Esophagus (tissue), 2 donors: ENCODE data around the gene TMEM47. TPM values are rescaled to one million over a fixed set of nuclear protein-coding genes. Genes with fewer than 3 reads are reported as not detected.

Experiments
- H3K27ac ChIP-seq, 2 donors: one replicate each; pipeline ENCODE4 v1.5.1; 2013; ENCODE audit warnings: low read depth in 2 of 2, mild to moderate bottlenecking in 2 of 2, inconsistent platforms in 1 of 2, low read length in 1 of 2, moderate library complexity in 1 of 2
- H3K27me3 ChIP-seq, 2 donors: one replicate each; pipeline ENCODE4 v1.6.1; 2013; ENCODE audit warnings: low read length in 2 of 2, control low read depth in 1 of 2, mild to moderate bottlenecking in 1 of 2; ENCODE audit not compliant: insufficient read depth in 2 of 2, control insufficient read depth in 1 of 2
- H3K36me3 ChIP-seq, 2 donors: one replicate each; pipeline ENCODE4 v1.6.1; 2013; ENCODE audit warnings: low read length in 1 of 2; ENCODE audit not compliant: control insufficient read depth in 2 of 2, insufficient read depth in 2 of 2
- H3K4me1 ChIP-seq, 2 donors: one replicate each; pipeline ENCODE4 v1.6.1; 2013; ENCODE audit warnings: low read length in 1 of 2; ENCODE audit not compliant: control insufficient read depth in 2 of 2, insufficient read depth in 2 of 2
- H3K4me3 ChIP-seq, 2 donors: one replicate each; pipeline ENCODE4 v1.5.1; 2013; ENCODE audit warnings: low read length in 2 of 2, mild to moderate bottlenecking in 2 of 2, low read depth in 1 of 2, moderate library complexity in 1 of 2
- H3K9me3 ChIP-seq, 2 donors: one replicate each; pipeline ENCODE4 v1.6.1; 2013; ENCODE audit warnings: mild to moderate bottlenecking in 2 of 2, low read depth in 1 of 2, low read length in 1 of 2, moderate library complexity in 1 of 2; ENCODE audit not compliant: control insufficient read depth in 2 of 2, insufficient read depth in 1 of 2
- WGBS, 2 donors: extraction: QIAGEN DNeasy Blood & Tissue Kit; methylation state at CpG; one replicate each; pipeline ENCODE4 v1.1.7; 2013; 5-methylcytosine and 5-hydroxymethylcytosine counted together
- polyA plus RNA-seq, 2 donors: library from polyadenylated mRNA; stranded (reverse); fragments of 200-250 nt; gene quantifications; one replicate each; pipeline ENCODE4 v1.2.3, GENCODE V29; 2013
- donor health status: healthy with polysubstance abuse.
- donor health status: Bipolar disorder and iron deficiency.

TMEM47 gene
- polyA plus RNA-seq, 2 donors = 1.9 to 5.1 TPM

DNA sequence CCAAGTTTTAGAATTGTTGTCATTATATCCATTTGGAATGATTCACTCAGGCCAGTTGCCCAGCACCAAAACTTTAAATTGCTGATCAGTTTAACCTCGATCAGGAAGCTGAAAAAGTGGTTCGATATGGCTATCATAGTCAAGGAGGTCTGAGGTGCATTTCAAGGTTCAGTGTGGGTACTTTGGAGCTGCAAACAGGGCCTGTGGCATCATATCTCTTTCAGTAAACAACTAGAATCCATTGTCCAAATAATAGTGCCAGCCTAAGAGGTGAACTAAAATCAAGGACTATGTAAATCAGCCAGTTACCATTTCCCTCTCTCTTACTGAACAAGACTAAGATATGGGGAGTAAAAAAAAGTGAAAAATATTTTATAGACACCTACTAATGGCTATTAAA, 14.2 kb downstream of the TMEM47 start:
- H3K27me3 ChIP-seq = no peaks in the 10 kb centered on the region
- WGBS, 2 donors = 63 to 65% methylated on average over 2 of the region's 2 CpGs
- H3K27ac ChIP-seq = no peak overlapping the region
- H3K4me1 ChIP-seq = no peaks in the 10 kb centered on the region
- H3K9me3 ChIP-seq = no peaks in the 10 kb centered on the region
- H3K4me3 ChIP-seq = no peak overlapping the region
- H3K36me3 ChIP-seq = no peaks in the 10 kb centered on the region

DNA sequence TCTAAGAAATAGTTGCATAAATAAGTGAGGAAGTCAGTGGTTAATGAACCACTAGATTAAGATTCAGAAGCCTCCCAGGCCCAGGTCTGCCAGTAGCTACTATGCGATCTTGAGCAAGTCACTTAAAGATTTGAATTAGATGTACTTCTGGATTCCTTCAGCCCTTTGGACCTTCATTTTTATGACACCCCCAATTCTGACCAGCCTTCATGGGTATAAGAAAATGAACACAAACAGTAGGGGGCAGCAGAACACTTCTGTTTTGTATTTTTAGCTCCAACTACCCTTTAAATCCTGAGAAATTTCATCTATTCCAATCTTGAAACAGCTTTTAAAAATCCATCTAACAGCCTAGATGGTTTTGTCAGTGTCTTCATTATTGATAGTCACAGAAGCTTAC, 19.0 kb downstream of the TMEM47 start:
- H3K9me3 ChIP-seq = no peaks in the 10 kb centered on the region
- H3K4me1 ChIP-seq = no peaks in the 10 kb centered on the region
- 30 to 58% methylated on average over 1 of the region's 1 CpG for WGBS, 2 donors
- H3K4me3 ChIP-seq = no peak overlapping the region
- no peaks in the 10 kb centered on the region for H3K27me3 ChIP-seq
- no peaks in the 10 kb centered on the region for H3K36me3 ChIP-seq
- no peak overlapping the region for H3K27ac ChIP-seq

DNA sequence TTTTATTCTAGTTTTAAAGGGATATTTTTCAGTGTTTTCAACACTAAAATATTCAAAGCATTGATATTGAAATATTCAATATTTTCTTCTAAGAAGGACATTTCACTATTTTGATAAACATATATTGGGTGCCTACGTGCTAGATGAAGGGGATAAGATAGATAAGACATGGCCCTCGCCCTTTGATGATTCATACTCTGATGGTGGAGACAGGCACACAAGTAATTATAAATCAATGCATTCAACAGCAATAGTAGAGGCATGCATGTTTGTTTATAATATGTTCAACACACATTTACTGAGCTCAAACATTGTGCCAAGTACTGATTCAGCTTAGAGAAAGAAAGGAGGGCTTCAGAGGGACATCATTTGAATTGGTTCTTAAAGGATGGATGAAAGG, 22.7 kb downstream of the TMEM47 start:
- 40 to 66% methylated on average over 2 of the region's 2 CpGs for WGBS, 2 donors
- Histone ChIP-seq H3K36me3 (no peaks in the 10 kb centered on the region), H3K27me3 (no peaks in the 10 kb centered on the region), H3K9me3 (no peaks in the 10 kb centered on the region), H3K27ac (no peak overlapping the region), H3K4me1 (no peaks in the 10 kb centered on the region), H3K4me3 (no peak overlapping the region)

DNA sequence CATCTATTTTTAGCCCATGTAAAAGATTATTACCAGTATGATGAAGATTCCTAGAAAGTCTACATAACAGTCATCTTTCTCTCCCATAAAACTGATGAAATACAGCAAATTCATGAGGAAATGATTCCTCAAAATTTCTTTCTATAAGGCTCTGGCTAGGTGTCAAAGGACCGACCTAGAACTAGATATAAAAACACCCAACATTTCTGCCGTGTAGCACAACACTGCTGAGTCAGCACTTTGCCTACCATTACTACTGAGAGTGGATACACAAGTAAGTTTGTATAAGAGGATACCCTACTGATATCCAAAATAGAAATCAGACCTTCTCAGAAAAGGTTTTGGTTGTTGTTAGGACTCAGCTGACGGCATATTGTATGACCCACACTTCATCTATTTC, 24.7 kb downstream of the TMEM47 start:
- H3K27ac ChIP-seq = no peak overlapping the region
- WGBS, 2 donors = 65 to 67% methylated on average over 3 of the region's 3 CpGs
- no peaks in the 10 kb centered on the region for H3K4me1 ChIP-seq
- no peak overlapping the region for H3K4me3 ChIP-seq
- no peaks in the 10 kb centered on the region for H3K36me3 ChIP-seq
- H3K9me3 ChIP-seq = no peaks in the 10 kb centered on the region
- H3K27me3 ChIP-seq = no peaks in the 10 kb centered on the region

DNA sequence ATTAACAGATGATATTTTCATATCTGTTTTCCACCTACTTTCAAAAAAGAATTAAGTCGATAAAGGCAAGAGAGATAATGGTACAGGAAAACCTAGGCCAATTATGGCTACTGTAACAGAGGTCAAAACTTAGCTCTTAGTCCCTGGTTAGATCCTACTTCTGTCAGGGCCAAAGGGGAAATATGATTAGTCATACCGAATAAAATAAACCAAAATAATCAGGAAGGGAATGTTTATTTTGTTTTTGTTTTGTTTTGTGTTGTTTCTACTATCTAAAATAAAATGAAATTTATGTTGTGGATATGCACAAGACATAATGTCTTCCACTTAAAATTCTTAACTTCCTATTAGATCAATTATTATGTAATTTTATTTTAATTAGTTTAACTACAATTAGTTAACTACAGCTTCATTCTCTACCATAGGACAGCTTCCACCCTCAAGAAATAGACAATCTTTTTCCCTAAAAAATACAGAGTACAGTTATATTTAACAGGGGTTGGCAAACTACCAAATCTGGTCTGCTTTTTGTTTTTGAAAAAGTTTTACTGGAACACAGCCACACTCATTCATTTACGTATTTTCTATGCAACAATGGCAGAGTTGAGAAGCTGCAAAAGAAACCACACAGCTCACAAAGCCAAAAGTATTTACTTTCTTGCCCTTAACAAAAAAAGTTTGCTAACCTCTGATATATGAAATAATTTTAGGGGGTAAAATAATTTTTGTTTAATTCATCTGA, 25.4 kb downstream of the TMEM47 start:
- no peak overlapping the region for H3K27ac ChIP-seq
- no peaks in the 10 kb centered on the region for H3K9me3 ChIP-seq
- 50 to 54% methylated on average over 3 of the region's 3 CpGs for WGBS, 2 donors
- H3K27me3 ChIP-seq = no peaks in the 10 kb centered on the region
- no peaks in the 10 kb centered on the region for H3K36me3 ChIP-seq
- H3K4me3 ChIP-seq = no peak overlapping the region
- no peaks in the 10 kb centered on the region for H3K4me1 ChIP-seq

DNA sequence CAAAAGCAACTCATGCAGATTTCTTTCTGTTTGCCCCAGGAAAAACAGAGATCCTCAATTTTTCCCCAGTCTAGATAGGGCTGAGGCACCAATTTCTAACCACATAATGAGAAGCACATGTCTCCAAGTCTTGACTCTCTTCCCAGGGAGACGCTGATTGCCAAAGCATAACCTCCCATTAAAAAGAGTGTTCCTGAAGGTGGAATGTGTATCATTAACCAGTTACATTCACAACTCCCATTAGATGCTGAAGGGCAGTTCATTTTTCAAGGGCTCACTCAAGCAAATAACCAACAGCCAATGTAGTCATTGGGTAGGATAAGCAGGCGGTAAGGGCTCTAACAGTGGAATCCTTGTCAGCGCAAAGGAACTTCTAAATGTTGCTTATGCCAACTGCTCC, 27.5 kb downstream of the TMEM47 start:
- Histone ChIP-seq H3K27me3 (no peaks in the 10 kb centered on the region), H3K9me3 (no peaks in the 10 kb centered on the region), H3K36me3 (no peaks in the 10 kb centered on the region), H3K4me1 (no peaks in the 10 kb centered on the region), H3K27ac (no peak overlapping the region), H3K4me3 (no peak overlapping the region)
- 67 to 76% methylated on average over 3 of the region's 3 CpGs for WGBS, 2 donors

DNA sequence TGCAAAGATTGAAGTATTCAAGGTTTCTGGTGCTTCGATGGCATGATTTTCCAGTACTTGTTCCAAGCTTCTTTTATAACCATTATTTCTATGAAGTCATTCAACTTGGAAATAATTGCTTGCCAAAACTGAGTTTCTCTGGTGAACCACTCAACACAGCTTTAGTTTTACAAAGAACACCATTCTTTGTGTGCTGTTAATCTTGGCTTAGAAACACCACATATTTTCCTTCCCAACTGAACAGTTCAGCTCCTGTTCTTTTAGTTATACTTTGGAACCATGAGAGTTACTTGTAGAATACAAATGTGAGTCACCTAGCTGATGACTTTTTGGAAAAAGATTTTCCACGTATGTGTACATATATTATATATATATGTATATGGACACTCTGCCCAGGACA, 32.7 kb downstream of the TMEM47 start:
- H3K4me1 ChIP-seq = no peaks in the 10 kb centered on the region
- H3K4me3 ChIP-seq = no peak overlapping the region
- H3K27ac ChIP-seq = no peak overlapping the region
- H3K27me3 ChIP-seq = no peaks in the 10 kb centered on the region
- no peaks in the 10 kb centered on the region for H3K9me3 ChIP-seq
- no peaks in the 10 kb centered on the region for H3K36me3 ChIP-seq
- WGBS, 2 donors = 36 to 48% methylated on average over 2 of the region's 2 CpGs

DNA sequence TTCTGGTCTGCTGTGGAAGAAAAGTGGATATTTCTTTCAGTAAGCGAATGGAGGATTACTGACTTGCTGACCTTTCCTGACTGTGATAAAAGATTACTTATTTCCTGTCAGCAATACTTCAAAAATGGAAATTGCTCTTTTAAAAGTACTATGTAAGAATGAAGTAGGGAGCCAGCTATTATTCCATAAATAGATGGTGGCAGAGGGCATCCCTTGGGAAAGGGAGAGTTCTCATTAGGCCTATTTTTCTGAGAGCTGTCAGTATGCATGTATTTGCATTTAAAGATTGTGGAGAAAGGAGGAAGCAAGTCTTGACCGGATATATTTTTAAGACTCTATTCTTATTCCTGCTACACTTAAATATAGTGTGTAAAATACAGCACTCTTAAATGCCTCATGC, 37.2 kb downstream of the TMEM47 start:
- no peaks in the 10 kb centered on the region for H3K36me3 ChIP-seq
- no peaks in the 10 kb centered on the region for H3K27me3 ChIP-seq
- no peak overlapping the region for H3K4me3 ChIP-seq
- no peaks in the 10 kb centered on the region for H3K4me1 ChIP-seq
- 65 to 81% methylated on average over 2 of the region's 2 CpGs for WGBS, 2 donors
- H3K27ac ChIP-seq = no peak overlapping the region
- no peaks in the 10 kb centered on the region for H3K9me3 ChIP-seq

DNA sequence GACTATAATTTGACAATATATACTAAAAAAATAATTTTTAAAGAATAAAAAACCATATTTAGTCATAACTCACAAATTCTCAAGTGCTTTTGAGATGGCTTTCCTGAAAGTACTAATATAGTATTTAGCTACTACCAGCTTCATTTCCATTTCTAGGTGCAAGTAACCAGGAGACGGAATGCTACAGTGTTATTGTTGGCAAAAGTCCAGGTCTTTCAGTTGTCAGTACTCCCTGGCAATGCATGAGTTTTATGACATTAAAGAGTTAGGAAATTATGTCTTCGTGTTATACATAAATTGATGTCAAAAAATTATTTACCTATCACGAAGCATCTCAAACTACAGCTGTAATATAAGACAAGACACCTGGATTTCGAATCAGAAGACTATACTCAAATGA, 45.0 kb downstream of the TMEM47 start:
- Histone ChIP-seq H3K27ac (no peak overlapping the region), H3K36me3 (no peaks in the 10 kb centered on the region), H3K4me1 (no peaks in the 10 kb centered on the region), H3K27me3 (no peaks in the 10 kb centered on the region), H3K9me3 (no peaks in the 10 kb centered on the region), H3K4me3 (no peak overlapping the region)
- WGBS, 2 donors = 31 to 43% methylated on average over 4 of the region's 4 CpGs

DNA sequence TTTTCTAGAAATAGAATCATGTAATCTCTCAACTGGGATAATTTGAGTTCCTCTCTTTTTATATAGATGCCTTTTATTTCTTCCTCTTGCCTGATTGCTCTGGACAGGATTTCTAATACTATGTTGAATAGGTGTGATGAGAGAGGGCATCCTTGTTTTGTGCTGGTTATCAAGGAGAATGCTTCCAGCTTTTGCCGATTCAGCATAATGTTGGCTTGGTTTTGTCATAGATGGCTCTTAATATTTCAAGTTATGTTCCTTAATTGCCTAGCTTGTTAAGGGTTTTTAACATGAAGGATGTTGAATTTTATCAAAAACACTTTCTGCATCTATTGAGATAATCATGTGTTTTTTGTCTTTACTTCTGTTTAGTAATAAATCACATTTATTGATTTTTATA, 58.7 kb downstream of the TMEM47 start:
- Histone ChIP-seq H3K36me3 (no peaks in the 10 kb centered on the region), H3K27me3 (no peaks in the 10 kb centered on the region), H3K4me3 (no peak overlapping the region), H3K9me3 (no peaks in the 10 kb centered on the region), H3K4me1 (no peaks in the 10 kb centered on the region), H3K27ac (no peak overlapping the region)
- 74 to 82% methylated on average over 1 of the region's 1 CpG for WGBS, 2 donors
